GM21367 (cell line): ENCODE results near the gene STRIP2.

Experiments
- ATAC-seq: cut with Tn5 transposase; IDR thresholded peaks from one replicate; pipeline ENCODE4 v1.9.1; 2021; ENCODE audit not compliant: unreplicated experiment

The STRIP2 gene

DNA sequence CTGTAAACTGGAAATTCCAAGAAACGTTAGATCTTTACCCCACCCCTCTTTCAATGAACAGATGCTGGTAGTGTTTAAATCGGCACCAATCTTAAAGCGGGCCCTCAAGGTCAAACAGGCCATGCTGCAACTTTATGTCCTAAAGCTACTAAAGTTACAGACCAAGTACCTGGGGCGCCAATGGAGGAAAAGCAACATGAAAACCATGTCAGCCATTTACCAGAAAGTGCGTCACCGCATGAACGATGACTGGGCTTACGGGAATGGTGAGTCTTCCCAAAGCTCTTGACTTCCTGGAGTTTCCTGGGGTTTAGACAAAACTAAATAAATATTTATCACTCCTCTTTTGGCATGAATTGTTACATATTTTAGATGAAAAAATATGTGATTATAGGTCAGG, 48.5 kb downstream of the STRIP2 start:
- ATAC-seq: no peak

DNA sequence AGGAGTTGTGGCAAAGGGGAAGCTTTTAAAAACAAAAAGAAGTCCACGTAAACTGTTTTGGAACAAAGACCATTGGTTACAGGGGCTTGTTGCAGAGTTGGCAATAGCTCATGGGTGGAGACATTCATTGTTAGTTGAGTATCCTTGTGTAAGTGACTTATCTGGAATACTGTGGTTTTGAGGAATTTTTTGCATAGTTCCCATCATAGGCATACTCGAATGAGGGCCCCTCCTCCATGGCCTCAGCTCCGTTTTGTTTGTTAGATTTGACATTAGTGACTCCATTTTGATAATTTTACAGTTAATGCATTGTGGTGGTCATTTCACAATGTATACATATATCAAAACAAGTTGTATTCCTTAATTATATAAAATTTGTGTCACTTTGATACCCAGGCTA, 55.3 kb downstream of the STRIP2 start:
- ATAC-seq: no peak

DNA sequence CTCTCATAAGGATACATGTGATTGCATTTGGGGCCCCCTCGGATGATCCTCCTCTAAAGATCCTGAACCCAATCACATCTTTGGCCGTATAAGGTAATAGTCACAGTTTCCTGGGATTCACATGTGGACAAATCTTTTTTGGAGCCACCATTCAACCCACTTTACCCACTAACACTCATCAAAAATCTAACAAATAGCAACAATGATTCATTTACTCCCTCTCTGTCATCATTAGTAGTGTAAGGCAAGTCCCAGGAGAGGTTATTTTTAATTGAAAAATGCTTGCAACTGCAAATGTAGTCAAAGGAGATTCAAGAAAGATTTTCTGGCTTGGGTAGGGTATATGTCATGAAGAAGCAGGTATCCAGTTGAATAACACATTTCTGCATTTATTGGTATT, 58.2 kb downstream of the STRIP2 start:
- ATAC-seq: no peak

DNA sequence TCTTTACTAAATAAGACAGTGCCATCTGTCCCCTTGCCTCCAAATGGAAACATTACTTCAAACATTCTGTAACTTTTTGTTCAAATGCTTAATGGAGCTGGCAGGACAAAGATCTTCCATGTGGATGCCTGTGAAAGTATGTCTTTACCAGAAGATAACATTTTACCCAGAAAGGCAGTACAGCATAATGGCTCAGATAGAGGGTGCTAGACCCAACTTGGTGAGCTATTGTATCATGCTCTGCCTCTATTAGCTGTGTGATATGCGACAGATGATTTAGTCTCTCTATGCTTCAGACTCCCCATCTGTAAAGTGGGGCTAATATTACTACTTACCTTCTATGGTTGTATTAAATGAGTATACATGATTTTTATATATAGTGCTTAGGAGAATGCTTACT, 59.3 kb downstream of the STRIP2 start:
- ATAC-seq: no peak

DNA sequence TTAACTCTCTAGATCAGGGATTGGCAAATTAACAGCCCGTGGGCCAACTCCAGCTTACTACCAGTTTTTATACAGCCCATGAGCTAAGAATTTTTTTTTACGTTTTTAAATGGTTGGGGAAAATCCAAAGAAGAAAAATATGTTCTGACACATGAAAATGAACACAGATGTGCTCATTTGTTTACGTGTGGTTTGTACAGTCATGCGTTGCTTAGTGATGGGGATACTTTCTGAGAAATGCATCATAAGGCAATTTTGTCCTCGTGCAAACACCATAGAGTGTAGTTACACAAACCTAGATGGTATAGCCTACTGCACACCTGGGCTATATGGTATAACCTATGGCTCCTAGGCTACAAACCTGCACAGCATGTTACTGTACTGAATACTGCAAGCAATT, 59.8 kb downstream of the STRIP2 start:
- no peak for ATAC-seq

DNA sequence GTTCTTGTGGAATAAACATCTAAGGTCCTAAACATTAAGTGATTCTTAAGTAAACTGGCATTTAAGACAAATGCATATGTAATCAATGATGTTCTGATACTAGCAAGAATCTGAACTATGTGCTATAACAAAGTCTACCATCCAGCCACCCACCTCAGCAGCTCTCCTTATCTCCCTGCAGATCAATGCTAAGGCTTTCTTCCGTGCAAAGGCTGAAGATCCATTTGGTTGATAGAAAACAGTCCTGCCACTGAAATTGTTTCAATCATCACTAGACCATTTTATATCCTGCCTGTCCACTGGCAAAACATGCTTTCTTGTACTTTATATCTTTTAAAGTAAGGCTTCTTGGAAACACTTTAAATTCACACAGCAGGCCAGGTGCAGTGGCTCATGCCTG, 61.8 kb downstream of the STRIP2 start:
- ATAC-seq: no peak

DNA sequence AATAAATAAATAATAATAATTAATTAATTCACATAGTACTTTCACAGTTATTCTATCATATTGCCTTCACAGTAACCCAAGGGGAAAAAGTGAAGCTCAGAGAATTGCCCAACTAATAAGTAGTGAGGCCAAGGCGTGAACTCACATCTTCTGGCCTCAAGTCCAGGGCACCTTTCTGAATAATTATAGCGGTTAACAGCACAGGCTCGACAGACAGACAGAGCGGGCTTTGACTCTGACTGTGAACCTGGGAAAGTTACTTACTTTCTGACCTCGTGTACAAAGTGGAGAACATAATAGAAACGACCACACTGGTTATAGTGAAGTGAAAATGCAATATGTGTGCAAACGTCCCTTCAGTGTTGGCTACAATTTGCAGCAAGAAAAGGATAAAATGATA, 62.4 kb downstream of the STRIP2 start:
- no peak for ATAC-seq

DNA sequence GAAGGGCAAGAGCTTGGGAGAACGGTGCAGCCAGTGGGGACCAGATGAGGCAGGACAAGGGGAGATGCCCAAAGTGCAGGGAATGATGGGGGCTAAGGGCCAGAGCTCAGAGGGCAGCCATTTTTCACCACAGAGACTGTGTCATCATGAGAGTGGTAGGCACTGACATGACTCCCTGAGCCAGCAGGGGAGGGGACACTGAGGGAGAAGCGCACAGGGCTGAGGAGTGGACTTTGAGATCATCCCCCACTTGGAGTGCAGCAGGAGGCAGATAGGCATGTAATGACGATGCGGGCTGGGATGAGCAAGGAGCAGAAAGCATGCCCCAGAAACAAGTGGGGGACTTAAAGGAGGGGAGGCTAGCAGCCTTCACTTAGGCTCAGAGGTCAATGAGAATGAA, 62.9 kb downstream of the STRIP2 start:
- no peak for ATAC-seq

DNA sequence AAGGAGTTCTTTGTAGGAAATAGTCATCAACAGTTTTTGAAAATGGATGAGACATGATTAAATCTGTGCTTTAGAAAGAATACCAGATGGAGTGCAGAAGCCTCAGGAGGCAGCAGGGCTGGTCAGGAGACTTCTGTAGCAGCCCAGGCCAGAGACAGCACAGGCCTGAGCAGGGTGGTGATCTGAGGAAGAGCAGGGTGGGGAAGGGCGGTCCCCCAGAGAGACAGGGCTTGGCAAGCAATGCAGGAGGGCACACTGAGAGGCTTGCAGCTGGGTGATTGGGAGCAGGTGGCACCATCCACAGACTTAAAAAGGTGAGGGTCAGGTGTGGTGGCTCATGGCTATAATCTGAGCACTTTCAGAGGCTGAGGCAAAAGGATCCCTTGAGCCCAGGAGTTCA, 63.8 kb downstream of the STRIP2 start:
- no peak for ATAC-seq

DNA sequence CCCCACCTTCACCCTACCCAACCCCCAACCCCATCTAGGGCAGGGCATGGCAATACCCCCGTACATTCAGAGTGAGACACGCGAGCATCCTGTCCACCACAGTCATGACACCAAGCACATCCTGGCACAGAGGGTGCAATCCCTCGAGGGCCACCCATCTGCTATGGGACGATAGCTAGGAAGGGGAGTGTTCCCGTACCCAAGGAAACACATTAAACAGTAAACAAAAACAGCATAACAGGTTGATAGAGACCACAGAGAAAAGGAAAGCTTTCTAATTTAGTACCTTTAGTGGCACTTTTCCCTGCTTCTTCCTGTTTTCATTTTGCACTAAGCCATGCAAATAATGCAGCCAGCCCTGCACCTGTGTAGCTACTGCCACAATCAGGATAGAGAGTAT, 65.8 kb downstream of the STRIP2 start:
- no peak for ATAC-seq

DNA sequence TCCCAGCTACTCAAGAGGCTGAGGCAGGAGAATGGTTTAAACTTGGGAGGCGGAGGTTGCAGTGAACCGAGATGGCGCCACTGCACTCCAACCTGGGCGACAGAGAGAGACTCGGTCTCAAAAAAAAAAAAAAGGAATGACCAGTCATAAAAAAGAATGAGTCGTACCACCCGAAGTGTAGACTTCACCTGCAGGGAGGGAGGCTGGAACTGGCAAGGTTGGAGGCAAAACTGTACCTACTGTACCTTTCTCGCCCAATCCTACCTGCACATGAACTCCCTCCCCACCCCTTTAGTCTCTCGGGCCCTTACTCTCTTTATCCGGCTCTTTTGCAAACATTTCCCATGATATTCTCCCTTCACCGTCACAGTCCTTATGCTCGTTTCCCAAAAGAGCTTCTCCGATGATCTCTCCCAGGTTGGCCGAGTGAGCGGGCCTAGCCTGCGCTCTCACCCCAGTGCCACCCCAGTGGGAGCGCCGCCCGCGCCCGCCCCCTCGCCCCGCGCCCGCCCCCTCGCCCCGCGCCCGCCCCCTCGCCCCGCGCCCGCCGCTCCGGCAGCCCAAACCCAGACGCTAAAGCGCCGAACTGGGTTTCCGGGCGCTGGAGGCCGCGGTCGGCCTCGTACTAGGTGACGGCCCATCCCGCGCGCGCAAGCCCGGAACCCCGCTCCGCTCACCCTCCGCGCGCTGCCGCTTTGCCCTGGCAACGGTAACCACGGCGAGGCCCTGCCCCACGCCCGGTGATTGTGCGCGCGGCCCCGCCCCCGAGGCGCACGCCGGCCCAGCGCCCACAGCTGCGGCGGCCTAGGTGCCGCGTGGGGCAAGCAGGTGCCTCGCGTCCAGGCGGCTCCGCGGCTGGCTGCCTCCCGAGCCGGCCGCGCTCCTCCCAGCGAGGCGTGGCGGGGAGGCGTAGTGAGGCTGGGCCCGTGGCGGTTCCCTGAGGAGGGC, 67.8 kb downstream of the STRIP2 start, which contains the start of gene SMKR1:
TSS of gene SMKR1 (plus strand) at position 772 of the 948 bp plus-strand sequence. CDS start 294 bp downstream, outside the sequence.
- ATAC-seq: peak; percentile 80

DNA sequence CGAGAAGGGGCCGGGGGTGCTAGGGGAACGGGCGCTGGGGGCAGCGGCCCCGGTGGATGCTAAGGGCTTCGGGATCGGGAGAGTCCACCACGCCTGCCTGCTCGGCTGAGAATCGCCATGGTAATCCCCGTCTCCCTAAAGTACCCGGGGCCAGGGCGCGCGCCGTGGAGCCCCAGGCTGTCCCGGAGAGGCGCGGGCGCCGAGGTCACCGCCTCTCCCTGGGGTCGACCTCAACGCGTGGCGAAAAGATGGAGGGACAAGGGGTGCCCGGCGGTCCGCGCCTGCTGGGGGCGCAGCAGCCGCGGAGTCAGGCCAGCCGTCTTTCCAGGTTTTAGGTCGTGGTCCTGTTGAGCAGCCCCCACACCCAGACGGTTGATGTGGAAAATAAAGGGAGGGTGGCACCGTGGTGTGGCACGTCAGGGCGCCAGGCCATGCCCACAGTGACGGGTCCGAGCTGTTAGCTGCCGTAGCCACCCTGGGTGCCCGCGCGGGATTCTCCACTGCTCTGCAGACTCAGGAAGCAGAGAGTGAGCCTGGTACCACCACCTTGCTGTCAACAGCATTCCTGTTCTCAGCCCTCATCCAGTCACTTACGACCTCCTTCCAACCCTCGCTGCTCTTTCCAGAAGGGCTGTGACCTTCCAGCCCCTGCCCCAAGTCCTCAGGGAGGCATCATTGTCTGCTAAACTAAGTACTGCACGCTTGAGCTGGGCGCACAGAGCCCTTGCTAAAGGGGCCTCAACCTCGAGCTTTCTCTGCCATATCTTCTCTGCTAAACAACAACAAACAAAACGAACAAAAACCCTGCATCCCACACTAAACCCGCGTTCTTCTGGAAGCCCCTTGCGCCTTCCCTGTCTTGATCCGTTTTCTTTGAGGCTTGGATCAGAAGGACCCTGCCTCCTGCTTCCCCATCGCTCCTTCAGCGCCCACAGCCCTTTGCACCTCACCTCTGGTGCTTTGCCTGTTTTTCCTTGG, 68.8 kb downstream of the STRIP2 start:
- ATAC-seq: peak; percentile 3

DNA sequence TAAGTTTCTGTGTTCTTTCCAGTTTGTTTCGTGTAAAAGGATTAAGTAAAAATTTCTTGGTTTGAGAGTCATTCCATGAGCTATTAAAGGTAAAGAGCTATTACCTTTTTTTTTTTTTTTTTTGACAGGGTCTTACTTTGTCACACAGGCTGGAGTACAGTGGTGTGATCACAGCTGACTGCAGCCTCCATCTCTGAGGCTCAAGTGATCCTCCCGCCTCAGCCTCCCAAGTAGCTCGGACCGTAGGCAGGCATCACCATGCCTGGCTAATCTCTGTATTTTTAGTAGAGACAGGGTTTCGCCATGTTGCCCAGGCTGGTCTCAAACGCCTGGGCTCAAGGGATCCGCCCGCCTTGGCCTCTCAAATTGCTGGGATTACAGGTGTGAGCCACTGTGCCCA, 69.5 kb downstream of the STRIP2 start:
- ATAC-seq: no peak

DNA sequence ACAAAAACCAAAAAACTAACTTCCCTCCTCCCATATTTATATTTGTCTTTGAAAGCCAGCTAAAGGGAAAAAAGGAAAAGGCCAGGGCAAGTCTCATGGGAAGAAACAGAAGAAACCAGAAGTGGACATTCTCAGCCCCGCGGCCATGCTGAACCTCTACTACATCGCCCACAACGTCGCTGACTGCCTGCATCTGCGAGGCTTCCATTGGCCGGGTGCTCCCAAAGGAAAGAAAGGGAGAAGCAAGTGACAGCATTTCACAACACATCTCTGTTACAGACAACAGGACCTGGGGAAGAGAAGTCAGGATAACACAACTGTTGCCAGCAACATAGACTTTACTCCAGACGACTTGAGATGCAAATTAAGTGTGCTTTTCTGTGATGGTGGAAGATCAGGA, 78.0 kb downstream of the STRIP2 start:
- ATAC-seq: no peak

DNA sequence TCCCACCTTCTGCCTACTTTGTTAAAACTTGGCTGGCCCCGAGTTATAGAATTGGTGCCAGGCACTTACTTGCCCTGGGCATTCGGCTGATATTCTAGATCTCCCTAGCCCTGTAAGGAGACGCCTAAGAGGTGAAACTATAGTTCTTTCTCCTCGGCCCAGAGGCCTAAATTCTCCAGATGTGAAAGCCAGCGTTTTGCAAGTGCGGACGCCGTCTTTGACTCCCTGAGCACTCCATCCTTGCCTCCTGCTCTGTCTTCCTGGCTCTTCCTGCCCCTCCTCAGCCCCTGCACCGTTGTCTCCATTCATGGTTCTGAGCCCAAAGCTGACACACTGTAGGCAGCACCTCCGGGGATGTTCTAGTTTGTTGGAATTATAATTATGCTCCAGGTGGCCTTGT, 79.3 kb downstream of the STRIP2 start:
- no peak for ATAC-seq

DNA sequence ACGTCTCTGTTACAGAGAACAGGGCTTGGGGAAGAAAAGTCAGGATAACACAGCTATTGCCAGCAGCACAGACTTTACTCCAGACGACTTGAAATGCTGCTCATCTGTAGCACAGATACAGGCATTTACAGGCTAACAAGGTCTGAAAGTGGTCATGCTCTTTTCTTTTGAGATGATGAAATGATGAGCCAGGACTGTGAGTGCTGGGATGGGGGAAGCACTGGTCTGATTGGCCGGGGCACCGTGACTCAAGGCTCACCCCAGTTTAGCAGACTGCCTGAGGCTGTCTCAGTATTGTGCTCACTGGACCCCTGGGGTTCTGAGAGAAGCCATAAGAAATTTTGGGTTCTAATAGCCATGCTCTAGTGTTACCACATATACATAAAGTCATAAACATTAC, 80.5 kb downstream of the STRIP2 start:
- no peak for ATAC-seq

DNA sequence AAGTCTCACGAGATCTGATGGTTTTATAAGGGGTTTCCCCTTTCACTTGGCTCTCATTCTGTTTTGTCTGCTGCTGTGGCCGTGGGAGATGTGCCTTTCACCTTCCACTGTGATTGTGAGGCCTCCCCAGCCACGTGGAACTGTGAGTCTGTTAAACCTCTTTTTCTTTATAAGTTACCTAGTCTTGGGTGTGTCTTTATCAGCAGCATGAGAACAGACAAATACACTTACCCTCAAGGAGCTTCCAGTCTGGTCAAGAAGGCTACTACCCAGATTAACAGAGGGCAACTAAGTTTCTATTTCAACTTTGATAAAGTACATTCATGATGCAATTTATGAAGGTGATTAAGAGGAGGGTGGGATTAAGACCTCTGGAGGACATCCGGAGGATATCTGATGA, 81.1 kb downstream of the STRIP2 start:
- no peak for ATAC-seq

DNA sequence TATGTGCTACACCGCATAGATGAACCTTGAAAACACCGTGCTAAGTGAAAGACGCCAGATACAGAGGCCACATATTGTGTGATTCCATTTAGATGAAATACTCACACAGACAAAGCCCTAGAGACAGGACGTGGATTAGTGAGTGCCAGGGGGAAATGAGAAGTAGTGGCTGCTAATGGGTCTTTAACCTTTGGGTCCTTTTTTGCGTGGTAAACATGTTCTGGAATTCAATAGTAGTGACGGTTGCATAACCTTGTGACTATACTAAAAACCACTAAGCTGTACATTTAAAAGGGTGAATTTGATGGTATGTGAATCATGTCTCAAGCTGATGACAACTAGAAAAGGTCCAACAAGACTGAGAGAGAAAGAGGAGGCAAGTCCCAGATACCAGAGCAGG, 83.7 kb downstream of the STRIP2 start:
- ATAC-seq: no peak

DNA sequence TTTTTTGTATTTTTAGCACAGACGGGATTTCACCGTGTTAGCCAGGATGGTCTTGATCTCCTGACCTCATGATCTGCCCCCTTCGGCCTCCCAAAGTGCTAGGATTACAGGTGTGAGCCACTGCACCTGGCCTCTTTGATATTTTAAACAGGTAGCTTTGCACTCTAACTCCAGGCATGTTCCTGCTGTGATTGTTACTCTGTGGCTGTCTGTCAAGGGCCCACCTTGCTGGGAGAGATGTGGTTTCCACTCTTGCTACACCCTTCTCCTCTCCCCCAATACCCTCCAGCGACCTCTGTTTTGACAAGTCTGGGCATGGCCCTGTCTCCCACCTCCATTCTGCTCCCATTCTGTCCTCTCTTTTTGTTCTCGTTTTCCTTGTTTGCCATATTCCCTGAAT, 85.2 kb downstream of the STRIP2 start:
- no peak for ATAC-seq

DNA sequence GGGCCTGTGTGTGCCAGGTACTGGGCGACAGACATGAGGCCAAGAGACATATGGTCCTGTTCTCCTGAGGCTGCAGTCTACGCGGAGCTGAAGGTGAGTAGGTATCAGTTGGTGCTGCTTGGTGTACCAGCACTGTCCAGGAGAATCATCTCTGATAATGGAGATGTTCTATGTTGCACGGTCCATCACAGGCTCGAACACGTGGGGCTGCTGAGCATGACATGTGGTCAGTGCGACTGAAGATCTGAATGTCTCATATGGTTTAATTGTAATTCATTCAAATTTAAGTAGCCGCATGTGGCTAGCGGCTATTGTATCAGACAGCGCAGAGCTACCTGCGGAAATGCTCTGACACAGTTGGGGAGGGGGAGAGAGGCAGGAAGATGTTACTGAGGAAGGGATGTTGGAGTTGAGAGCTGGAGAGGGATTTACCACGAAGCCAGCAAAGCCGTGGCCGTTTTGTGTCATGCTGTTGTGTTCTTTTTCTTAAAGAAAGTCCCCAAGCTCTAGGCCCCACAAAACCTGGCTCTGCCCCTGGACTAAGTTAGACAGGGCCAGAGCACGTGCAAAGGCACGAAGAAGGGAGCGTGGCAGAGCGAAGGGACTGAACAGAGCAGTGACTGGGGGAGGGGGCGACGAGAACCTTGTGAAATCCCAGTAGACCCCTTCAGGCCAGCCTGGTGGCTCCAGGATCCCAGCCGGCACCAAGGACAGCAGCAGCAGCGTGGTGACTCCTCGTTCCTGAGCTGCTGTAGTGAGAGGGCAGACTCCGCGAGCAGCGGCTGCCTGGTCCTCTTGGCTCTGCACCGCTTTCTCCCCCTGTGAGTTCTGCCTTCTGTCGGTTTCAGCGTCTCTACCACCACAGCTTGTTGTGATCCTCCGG, 88.1 kb downstream of the STRIP2 start:
- no peak for ATAC-seq

DNA sequence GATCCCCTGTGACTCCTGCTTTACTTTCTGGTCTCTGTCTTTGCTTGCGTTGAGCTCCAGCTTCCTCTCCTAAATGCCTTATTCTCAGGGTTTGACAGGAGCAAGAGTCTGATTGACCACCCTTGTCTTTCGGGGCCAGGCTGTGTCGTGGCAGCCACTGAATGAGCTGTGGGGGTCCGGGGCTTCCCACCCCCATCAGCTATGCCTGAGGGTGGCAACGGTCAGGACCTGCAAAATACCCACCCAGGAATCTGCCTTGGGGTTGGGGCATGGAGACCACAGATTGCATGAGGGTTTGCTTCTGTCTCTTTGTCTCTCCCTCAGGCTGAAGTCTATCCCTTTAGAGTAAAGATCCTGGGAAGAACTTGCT, 88.7 kb downstream of the STRIP2 start:
- no peak for ATAC-seq
